NCI-H69 (cell line): Measurements from ENCODE around the gene CRY2.
"Not testable (repeated sequence)": the region's sequence is repeated elsewhere in the genome, so short reads cannot be mapped to it uniquely, and the experiment has no call there.

Experiments used
- DNase-seq: peaks from one replicate; lab custom pipeline; 2025; lab: John Stamatoyannopoulos, UW

Gene CRY2

DNA sequence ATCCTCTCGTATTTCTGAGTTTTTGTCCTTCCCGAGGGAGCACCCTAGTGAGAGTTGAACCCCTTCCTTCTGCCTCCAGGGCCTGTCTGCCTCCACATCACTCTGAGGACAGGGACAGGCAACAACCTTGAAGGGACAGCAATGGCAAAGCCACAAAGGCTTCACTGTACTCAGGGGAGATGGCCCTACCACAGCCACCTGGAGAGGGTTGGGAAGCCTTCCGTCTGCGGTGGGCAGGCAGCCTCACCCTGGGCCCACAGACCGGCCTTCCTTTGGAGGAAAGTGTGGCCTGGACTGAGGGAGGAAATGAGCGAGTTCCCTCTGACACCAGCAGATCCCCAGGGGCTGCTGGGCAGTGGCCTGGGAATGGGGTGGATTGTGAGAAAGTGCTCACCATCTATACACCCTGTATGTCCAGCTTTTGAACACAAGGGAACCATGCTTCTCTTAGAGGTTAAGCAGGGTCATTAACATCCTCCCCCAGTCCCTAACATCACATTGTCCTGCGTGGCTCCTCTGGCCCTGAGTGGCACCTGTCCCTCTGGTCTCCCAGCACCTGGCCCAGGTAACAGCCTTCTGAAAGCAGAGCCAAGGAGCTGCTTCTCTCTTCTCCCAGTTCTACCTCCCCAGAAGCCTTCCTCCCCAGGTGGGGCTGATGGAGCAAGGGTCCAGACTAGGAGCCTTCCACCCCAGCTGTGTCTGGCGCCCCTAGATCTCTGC lies 35.5 kb upstream of the CRY2 start:
- no peak for DNase-seq

DNA sequence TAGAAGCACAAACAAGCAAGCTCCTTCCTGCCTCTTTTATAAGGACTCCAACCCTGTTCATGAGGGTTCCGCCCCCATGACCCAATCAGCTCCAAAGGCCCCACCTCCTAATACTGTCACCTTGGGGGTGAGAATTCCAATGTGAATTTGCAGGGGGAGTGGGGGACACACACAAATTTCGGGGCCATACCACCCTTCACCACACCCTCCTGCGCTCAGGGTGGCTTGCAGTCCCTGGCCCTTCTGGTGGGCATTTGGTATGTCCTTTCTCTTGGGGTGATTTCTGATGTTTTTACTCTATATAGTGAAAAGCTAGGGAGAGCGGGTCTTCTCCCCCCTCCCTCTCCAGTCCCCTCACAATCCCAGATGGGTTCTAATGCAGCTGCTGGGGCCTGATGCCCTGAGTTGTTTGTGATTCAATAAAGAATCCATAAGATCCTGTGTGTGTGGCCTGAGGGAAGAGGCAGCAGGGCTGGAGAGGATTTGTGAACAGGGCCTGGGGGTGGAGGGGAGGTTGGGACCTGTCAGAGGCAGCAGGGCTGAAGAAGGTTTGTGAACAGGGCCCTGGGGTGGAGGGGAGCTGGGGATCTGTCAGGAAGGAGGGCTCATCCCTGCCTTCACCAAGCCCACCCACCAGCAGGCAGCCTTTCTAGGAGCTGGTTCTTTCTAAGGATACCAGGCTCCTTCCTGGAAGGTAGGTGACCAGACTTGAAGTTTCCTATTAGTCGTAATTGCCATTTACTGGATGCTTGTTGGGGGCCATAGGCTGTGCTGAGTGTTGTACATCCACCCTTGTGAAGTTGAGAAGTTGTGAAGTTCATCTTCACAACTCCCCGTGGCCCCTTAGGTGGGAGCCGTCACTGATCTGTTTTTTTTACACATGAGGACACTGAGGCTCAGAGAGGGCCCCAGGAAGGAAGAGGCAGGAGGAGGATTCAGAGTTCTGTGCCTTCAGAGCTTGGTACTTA lies 34.4 kb upstream of the CRY2 start:
- no peak for DNase-seq

DNA sequence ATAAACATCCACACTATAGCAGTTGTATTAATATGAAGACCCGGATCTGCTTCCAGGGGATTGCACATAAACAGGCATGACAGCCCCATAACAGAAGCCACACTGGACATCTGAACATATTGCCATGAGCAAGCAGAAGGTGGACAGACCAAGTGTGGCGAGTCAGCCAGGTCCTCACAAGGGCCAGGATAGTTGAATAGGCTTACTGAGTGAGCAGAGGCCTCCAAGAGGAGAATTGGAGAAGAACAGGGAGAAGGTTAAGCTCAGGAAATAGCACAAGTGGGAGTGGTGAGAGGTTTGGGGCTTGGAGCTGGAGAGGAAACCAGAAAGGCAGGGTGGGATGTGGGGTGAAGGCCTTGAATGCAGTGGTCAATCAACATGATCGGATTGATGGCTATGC lies 31.5 kb upstream of the CRY2 start:
- peak; percentile 38 for DNase-seq

DNA sequence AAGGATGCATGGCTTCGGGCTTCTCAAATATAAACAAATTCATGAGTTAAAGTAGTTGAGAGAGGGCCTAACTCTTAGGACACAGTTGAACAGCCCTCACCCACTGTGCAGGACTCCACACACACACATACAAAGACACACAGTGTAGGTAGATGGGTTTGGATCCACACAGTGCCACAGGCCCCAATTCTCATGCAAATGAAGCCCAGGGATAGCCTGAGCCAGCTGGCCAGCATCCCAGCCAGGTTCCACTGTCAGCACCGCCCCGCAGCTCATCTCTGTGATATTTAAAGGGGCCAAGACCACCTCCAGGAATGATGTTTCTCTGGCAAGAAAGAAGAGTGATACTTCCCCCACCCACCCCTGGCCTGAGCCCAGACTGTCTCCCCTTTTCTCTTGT lies 30.7 kb upstream of the CRY2 start:
- DNase-seq: peak; percentile 46

DNA sequence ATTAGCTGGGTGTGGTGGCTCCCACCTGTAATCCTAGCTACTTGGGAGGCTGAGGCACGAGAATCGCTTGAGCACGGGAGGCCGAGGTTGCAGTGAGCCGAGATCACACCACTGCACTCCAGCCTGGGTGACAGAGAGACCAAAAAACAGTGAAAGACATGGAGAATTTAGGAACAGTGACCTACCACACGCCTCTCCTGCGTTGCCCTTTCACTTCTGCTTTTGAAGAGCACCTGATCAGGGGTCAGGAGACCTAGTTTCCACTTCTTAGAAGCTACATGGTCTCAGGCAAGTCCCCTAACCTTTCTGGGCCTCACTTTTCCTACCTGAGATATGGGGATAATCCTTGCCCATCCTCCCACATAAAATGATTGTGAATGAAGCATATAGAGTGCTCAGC lies 30.1 kb upstream of the CRY2 start:
- DNase-seq: no peak

DNA sequence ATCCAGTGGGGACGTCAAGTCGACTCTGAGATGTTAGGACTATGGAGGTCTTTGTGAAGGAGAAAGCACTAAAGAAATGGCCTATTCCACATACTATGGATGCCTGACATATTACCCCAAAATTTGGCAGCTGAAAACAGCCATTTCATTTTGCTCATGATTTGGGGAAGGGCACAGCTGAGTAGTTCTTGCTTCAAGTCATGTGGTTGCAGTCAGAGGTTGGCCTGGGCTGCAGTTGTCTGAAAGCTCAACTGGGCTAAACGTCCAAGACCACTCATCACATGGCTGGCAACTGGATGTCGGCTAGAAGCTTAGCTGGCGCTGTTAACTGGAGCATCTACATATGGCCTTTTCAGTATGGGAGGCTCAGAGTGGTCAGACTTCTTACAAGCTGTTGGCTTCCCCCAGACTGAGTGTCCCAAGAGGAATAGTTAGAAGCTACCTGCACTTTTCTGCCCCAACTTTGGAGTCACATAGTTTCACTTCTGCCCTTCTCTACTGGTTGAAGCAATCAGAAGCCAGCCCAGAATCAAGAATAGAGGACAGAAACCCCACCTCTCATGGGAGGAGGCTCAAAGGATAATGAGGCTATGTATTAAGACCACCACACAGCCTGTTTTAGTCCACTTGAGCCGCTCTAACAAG lies 28.2 kb upstream of the CRY2 start:
- DNase-seq: no peak

DNA sequence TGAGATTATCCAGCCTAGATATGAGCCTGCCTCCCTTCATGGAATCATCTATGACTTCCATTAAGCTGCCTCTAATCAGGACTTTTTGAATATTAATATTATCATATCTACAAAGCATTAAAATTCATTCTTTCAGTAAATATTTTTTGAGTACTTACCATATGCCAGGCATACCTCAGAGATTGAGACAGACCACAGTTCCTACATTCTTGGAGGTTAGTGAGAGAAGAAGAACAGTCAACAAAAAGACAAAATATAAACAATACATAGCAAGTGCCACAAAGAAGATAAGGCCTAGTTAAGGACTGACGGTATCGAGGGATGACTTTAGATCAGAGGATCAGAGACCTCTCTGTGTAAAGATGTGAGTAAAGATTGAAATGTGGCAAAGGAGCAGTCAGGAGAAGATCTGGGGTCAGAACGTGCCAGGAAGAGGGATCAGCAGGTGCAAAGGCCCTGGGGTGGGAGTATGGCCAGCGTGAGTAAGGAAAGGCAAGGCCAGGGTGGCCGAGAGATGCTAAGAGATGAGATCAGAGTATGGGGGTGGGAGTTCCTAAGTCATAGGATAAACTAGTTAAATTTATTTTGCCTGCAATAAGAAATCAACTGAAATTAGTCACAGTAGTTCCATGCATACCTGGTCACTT lies 26.9 kb upstream of the CRY2 start:
- no peak for DNase-seq

DNA sequence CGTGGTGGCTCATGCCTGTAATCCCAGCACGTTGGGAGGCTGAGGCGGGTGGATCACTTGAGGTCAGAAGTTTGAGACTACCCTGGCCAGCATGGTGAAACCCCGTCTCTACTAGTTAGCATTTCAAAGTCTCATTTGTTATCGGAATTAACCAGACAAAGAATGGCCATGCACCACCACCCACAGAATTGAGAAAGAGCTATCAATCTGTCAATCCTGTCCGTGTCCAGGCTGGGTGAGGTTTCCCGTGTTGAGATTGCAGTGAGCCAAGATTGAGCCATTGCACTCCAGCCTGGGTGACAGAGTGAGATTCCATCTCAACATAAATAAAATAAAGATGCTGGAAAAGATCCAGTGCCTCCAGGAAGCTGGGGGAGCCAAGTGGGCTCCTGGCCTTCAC lies 20.8 kb upstream of the CRY2 start:
- not testable (repeated sequence) for DNase-seq

DNA sequence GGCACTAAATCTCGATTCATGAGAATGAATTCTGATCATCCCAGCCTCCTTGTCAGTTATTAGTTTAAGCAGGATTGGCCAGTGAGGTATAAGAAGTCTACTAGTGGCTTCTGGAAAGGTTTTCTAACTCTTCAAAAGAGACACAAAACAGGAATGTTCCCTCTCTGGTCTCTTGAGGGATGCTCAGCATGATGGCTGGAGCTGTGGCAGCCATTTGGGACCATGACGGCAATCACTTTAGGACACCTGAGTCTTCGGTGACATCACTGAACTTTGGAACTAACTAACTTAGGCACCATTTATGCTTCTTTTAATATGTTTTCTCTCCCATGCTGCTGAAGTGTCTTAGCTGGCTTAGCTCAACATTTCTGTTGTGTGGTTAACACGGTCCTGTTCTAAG lies 20.2 kb upstream of the CRY2 start:
- DNase-seq: no peak

DNA sequence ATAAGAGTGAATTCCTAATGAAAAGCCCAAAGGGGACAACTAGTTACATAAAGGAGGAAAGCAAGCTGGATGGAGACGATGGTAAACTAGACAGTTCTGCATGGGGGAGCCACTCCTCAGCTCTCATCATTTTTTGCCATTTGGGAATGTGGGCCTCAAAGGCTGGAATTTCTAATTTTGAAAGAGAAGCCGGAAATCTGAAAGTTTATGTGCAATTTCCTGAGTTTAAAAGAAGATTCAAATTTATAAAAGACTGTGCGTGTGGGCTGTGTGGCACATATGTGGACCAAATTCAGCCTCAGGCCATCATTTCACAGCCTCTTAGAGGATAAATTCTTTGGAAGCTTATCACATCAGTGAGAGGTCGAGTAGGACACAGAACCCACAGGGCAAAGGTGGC lies 18.3 kb upstream of the CRY2 start:
- DNase-seq: no peak

DNA sequence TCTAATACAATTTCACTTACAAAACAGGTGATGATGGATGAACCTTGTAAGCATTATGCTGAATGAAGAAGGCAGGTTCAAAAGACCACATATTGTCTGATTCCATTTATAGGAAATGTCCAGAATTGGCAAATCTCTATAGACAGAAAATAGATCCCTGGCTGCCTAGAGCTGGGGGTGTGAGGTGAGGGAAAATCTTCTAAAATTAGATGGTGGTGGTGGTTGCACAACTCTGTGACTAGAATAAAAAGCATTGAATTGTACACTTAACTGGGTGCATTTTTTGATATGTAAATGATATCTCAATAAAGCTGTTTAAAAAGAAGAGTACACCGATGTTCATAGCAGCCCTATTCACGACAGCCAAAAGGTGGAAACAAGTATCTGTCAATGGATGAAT lies 16.7 kb upstream of the CRY2 start:
- no peak for DNase-seq

DNA sequence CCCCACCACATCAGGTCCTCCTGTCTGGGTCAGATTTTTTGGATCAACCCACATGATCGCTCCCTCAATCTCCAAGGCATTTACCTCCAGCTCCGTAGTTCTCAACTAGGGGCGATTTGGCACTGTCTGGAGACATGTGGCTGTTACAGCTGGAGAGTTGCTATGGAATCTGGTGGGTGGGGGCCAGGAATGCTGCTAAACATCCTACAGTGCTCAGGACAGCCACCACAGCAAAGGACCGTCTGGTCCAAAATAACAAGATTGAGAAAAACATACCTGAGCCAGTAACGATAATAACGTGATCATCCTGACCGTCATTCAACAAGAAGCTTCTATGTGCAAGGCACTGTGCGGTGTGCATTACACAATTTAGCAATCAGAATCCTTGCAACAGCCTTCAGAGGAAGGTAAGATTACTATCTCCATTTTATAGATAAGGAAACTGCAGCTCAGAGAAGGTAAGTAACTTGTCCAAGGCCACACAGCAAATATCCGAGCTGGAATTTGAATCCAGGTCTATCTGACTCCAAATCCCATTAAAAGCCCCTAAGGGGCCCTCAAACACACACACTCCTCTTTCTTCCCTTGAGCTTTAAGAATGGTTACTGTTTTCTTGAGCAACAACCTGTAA lies 14.3 kb upstream of the CRY2 start:
- DNase-seq: no peak

DNA sequence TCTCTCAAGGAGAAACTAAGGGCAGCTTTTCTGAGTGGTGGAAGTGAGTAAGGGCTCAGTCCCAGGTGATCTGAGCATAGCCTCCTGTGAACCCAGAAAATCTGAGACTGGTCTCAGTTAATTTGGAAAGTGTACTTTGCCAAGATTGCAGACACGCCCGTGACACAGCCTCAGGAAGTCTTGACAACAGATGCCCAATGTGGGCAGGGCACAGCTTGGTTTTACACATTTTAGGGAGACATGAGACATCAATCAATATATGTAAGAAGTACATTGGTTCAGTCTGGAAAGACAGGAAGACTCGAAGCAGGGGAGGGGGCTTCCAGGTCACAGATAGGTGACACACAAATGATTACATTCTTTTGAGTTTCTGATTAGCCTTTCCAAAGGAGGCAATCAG lies 13.5 kb upstream of the CRY2 start:
- no peak for DNase-seq

DNA sequence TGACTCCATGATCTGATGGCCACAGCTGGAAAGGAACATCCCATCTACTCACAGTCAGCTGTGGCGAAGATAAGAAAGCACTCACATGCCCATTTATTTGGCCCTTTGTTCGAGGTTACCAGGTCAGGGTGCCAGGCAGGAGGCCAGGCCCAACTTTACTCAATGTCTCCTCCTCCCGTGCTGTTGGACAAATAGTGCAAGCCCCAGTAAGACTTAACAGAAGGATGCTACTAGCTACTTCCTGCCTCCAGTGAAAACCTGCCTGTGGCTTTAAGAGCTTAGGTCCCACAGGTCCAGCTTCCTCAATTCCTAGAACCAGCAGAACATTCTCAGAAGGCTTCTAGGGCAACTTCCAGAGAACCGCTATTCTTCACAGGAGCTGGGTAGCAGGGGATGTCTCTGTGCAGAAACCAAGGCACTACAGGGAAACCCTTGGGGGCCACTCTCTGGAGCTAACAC lies 12.9 kb upstream of the CRY2 start:
- DNase-seq: no peak

DNA sequence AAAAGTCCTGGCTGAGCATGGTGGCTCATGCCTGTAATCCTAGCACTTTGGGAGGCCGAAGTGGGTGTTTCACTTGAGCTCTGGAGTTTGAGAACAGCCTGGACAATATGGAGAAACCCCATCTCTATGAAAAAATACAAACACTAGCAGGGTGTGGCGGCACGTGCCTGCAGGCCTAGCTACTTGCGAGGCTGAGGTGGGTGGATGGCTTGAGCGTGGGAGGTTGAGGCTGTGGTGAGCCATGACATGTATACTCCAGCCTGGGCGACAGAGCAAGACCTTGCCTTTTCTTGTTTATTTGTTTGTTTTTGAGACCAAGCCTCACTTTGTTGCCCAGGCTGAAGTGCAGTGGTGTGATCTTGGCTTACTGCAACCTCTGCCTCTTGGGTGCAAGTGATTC lies 8.1 kb upstream of the CRY2 start:
- no peak for DNase-seq

DNA sequence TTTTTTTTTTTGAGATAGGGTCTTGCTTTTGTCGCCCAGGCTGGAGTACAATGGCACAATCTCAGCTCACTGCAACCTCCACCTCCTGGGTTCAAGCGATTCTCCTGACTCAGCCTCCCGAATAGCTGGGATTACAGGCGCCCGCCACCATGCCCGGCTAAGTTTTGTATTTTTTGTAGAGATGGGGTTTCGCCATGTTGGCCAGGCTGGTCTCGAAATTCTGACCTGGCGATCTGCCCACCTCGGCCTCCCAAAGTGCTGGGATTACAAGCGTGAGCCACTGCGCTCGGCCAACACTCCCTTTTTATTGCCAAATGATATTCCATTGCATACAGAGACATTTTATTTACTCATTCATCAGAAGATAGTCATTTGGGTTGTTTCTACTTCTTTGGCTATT lies 7.0 kb upstream of the CRY2 start:
- DNase-seq: not testable (repeated sequence)

DNA sequence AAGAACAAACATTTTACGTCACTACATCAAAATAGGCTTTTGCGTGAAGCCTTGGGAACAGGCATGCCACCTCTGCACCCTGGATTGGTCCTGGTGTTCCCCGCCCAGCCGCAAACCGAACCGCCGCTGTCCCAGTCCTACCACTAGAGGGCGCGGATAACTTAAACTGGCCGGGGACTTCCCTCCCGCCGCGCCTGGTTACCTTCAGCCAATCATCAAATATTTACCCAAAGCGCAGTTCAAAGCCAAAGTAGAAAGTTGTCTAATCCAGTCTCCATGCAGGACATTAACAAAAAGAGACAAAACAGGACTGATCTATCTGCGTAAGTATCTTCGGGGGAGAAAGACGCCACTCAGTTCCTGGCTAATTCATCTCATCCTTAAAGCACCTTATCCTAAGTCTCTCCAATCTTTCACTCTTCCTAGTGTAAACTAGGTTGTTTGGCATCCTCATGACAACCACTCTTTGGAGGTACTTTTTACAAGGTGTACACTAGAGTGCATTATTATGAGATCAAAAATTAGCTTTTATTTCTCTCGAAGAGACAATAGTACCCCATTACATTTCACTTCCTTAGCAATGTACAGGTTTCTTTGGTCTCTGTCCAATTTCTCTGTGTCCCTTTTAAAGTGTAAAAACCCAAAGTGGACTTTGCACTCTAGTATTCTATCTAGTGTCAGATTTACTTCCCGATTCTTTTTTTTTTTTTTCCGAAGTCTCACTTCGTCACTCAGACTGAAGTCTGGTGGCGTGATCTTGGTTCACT lies 3.9 kb upstream of the CRY2 start:
- DNase-seq: peak; percentile 93

DNA sequence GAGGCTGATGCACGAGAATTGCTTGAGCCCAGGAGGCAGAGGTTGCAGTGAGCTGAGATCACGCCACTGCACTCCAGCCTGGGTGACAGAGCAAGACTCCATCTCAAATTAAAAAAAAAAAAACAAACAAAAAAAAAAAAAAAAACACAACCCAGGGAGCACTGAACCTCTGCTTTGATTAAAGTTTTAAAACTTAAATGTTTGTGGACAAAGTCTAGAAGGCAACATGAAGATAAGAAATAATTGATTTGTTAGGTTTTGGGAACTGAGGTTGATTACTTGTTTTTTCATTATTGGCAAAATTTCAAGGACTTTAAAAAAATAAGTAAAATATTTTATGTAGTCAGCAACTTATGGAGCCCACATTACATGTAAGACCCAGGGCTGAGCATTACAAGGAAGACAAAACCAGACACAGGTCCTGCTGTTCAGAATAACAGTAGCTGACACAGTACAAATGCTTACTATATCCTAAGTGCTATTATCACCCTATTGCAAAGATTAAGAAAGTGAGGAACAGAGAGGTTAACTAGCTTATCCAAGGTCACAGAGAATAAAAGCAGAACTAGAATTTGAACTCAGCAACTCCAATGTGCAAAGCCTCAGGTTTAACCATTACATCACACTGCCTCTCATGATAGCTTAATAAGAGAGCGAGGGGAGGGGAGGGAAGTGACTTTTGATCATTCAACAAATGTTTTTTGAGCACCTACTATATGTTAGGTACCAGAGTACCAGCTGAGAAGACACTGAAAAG lies 2.3 kb upstream of the CRY2 start:
- DNase-seq: no peak

DNA sequence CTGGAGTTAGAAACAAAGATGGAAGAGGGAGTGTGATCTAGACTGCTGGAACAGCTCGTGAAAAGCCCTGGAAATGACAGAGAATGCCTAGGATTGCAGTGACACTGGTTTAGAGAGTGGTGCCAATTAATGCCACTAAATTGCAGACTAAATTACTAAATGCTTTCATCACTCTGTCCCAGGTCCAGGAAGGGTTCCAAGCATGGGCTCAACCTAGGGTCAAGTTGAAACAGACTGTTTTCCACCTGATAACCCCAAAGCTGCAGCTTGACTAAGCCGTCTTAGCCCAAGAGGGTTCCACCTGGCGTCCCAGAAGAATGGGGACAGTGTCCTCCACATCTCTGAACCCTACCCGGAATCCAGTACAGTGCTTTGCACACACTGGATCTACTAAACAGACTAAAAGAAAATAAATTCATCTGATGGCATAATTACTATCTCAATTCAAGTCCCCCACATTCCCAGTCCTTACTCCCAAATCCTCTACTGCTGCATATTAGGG lies 1.1 kb upstream of the CRY2 start:
- DNase-seq: no peak

DNA sequence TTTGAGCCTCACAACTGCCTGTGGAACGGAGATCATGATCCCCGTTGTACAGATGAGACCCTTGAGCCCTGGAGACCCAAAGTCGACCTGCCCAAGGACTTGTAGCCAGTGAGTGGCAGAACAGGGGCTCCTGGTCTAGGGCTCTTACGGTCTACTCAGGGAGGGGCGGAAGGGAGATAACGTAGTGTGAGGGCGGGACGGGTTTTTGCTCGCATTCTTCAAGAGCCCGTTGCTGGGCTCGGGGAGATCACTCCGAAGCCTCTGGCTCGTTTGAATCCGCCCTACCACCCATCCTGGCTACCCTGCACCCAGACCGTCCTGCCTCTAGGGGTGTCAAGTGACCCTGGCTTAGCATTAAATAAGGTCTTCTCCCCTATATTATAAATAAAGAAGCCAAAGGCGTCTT lies 639 bp downstream of the CRY2 start:
- DNase-seq: peak; percentile 67
